HG02678 (cell line): Measurements from ENCODE around the gene NKX6-1.

Experiments used
- ATAC-seq: cut with Tn5 transposase; IDR thresholded peaks from one replicate; pipeline ENCODE4 v1.9.1; 2021; ENCODE audit warnings: mild to moderate bottlenecking, moderate library complexity; ENCODE audit not compliant: unreplicated experiment

The NKX6-1 gene

GRCh38 chr4:84498935-84499623 is at the start of gene NKX6-1:
TSS of gene NKX6-1 (minus strand) at chr4:84499292. CDS start at chr4:84498228, 1,064 bp downstream.
- ATAC-seq: no peak

- ATAC-seq: no peak
These were observed 48.1 kb upstream of the NKX6-1 start for GRCh38 chr4:84547211-84547610.

- ATAC-seq: no peak
These were observed 46.0 kb upstream of the NKX6-1 start for GRCh38 chr4:84545093-84545492.

GRCh38 chr4:84535901-84536300 is 36.8 kb upstream of the NKX6-1 start:
- no peak for ATAC-seq

- no peak for ATAC-seq
These were observed 32.6 kb upstream of the NKX6-1 start for GRCh38 chr4:84531689-84532088.

- ATAC-seq: no peak
These were observed 31.8 kb upstream of the NKX6-1 start for GRCh38 chr4:84530871-84531270.

GRCh38 chr4:84530454-84530853 is 31.4 kb upstream of the NKX6-1 start:
- no peak for ATAC-seq

- peak; percentile 47 for ATAC-seq
These were observed 30.2 kb upstream of the NKX6-1 start for GRCh38 chr4:84529169-84529751.

GRCh38 chr4:84527391-84527790 is 28.3 kb upstream of the NKX6-1 start:
- ATAC-seq: no peak

- no peak for ATAC-seq
These were observed 16.0 kb upstream of the NKX6-1 start for GRCh38 chr4:84515075-84515474.

- no peak for ATAC-seq
These were observed 13.2 kb upstream of the NKX6-1 start for GRCh38 chr4:84512277-84512676.

- no peak for ATAC-seq
These were observed 12.6 kb upstream of the NKX6-1 start for GRCh38 chr4:84511703-84512102.

GRCh38 chr4:84507941-84508340 is 8.8 kb upstream of the NKX6-1 start:
- ATAC-seq: no peak

- ATAC-seq: no peak
These were observed 5.7 kb upstream of the NKX6-1 start for GRCh38 chr4:84504821-84505220.

- ATAC-seq: peak; percentile 86
These were observed 4.7 kb upstream of the NKX6-1 start for GRCh38 chr4:84503495-84504437.

GRCh38 chr4:84502955-84503373 is 3.9 kb upstream of the NKX6-1 start:
- ATAC-seq: no peak

GRCh38 chr4:84502333-84502954 is 3.4 kb upstream of the NKX6-1 start:
- no peak for ATAC-seq

- ATAC-seq: no peak
These were observed 2.7 kb upstream of the NKX6-1 start for GRCh38 chr4:84501721-84502267.

GRCh38 chr4:84501202-84501503 is 2.1 kb upstream of the NKX6-1 start:
- no peak for ATAC-seq

GRCh38 chr4:84500386-84501201 is 1.5 kb upstream of the NKX6-1 start:
- no peak for ATAC-seq
